Adrenal gland (tissue), 12 donors: ENCODE results near the gene SMYD5. TPM values are rescaled to one million over a fixed set of nuclear protein-coding genes. Genes with fewer than 3 reads are reported as not detected.

Source experiments
- DNase-seq, 7 donors: peaks; one replicate each; pipeline ENCODE4 v3.0.0-alpha.2; 2019 to 2020
- H3K27ac ChIP-seq, 5 donors: fragments of 200-600 bp; sonication (generic) in 4 of 5; 1 replicate in 3 of 5; 2 replicates in 2 of 5; pipeline versions ENCODE4 v1.5.1 to v1.8.0; 2016 to 2020; ENCODE audit warnings: mild to moderate bottlenecking in 1 of 5
- H3K27me3 ChIP-seq: fragments of 200-600 bp; 2 replicates; pipeline ENCODE4 v1.8.0; 2021
- H3K36me3 ChIP-seq, 2 donors: fragments of 200-600 bp; replicated peaks in 1 of 2; 1 replicate in 1 of 2; 2 replicates in 1 of 2; pipeline versions ENCODE4 v1.5.1 to v1.8.0; 2018 to 2022
- H3K4me1 ChIP-seq, 2 donors: fragments of 200-600 bp; replicated peaks in 1 of 2; 1 replicate in 1 of 2; 2 replicates in 1 of 2; pipeline versions ENCODE4 v1.5.1 to v1.8.0; 2018 to 2021
- H3K4me3 ChIP-seq, 4 donors: fragments of 200-600 bp; sonication (generic) in 3 of 4; one replicate each; pipeline ENCODE4 v1.5.1; 2016 to 2018
- H3K9me3 ChIP-seq, 3 donors: fragments of 200-600 bp; sonication (generic) in 1 of 3; replicated peaks in 1 of 3; 1 replicate in 2 of 3; 2 replicates in 1 of 3; pipeline versions ENCODE4 v1.5.1 to v1.8.0; 2016 to 2021
- CTCF ChIP-seq, 6 experiments: fragments of 450-650 bp in 4 of 6; fragments of 200-600 bp in 2 of 6; sonication (generic) in 1 of 6; IDR thresholded peaks; 1 replicate in 5 of 6; 2 replicates in 1 of 6; pipeline versions ENCODE4 v1.5.1 to v1.8.0; 2016 to 2021; ENCODE audit warnings: antibody characterized with exemption in 6 of 6, mild to moderate bottlenecking in 2 of 6, moderate library complexity in 1 of 6
- POLR2A ChIP-seq, 2 donors: fragments of 450-650 bp; IDR thresholded peaks; one replicate each; pipeline ENCODE4 v1.6.1; 2017; ENCODE audit warnings: antibody characterized with exemption in 2 of 2, mild to moderate bottlenecking in 2 of 2, moderate library complexity in 1 of 2
- WGBS, 4 donors: extraction: QIAGEN DNeasy Blood & Tissue Kit in 2 of 4; methylation state at CpG; one replicate each; pipeline versions ENCODE4 v1.1.5 to v1.1.7; 2013 to 2017; 5-methylcytosine and 5-hydroxymethylcytosine counted together
- intact Hi-C, 2 donors: fragments of 100-400 bp; cut with DNase I; formaldehyde crosslinking; loops; one replicate each; pipeline versions ENCODE4 v1.14.1 to v1.15.0; 2022 to 2023
- polyA plus RNA-seq, 3 donors: library from polyadenylated mRNA; stranded (reverse); fragments of 200-250 nt in 2 of 3; fragments of 350-450 nt in 1 of 3; fragmentation: Illumina TruSeq in 1 of 3; extraction: RNeasy Lipid Tissue Mini Kit (QIAGEN cat#74804) in 1 of 3; gene quantifications; one replicate each; pipeline ENCODE4 v1.2.3, GENCODE V29; 2013 to 2014
- total RNA-seq, 9 donors: library from RNA; depleted of rRNA in 4 of 9; stranded (reverse); fragments of >200 nt in 4 of 9; fragments of 120-200 nt in 1 of 9; fragmentation: NEBNext Ultra II Directional in 1 of 9; extraction: Animal tissue kit (Norgen Biotek cat#: 25700) in 1 of 9; gene quantifications; one replicate each; pipeline versions ENCODE4 v1.1.0 to v1.2.4, GENCODE V29; 2013 to 2023
- donor health status: healthy with polysubstance abuse.
- donor health status: Bipolar disorder and iron deficiency.
- donor health status: DM: yes; HTN: yes; CAD: no.
- donor health status: DM: no; HTN: no; CAD: no.
- donor health status: DM: no; HTN: no; CAD: no.
- donor health status: DM: yes; HTN: yes; CAD: no.

Gene SMYD5
- total and polyA plus RNA-seq, 12 donors: 8.7 to 45.4 (median 28.1) TPM

GRCh38 chr2:73202156-73203054 is 11.6 kb upstream of the SMYD5 start, which contains the start of gene NOTO:
Gene NOTO, plus strand, starts transcription at chr2:73202574. Its CDS starts 93 bp downstream, at chr2:73202667.
- 1 to 12% (median 3%) methylated on average over 19 to 87 of the region's 87 CpGs for WGBS, 4 donors
- DNase-seq: peak in 3 of 7 donors; percentile 35 to 41 (median 37)
- H3K27ac ChIP-seq: no peak within 1 kb of the TSS
- H3K27me3 ChIP-seq: peaks cover 36% of the 10 kb centered on the region
- no peak for TF ChIP-seq CTCF (IDR thresholded peaks at IDR 0.05)
- no peak for TF ChIP-seq POLR2A (IDR thresholded peaks at IDR 0.05)
- no peaks in the 10 kb centered on the region for H3K36me3 ChIP-seq
- H3K9me3 ChIP-seq: no peaks in the 10 kb centered on the region
- peaks cover 7 to 14% of the 10 kb centered on the region in 2 donors for H3K4me1 ChIP-seq
- peak within 1 kb of the TSS in 1 of 4 donors; percentile 27 for H3K4me3 ChIP-seq
- intact Hi-C loops: no loop called here

GRCh38 chr2:73203055-73203681 is 10.9 kb upstream of the SMYD5 start:
- no peak for DNase-seq
- intact Hi-C loops: no loop called here
- TF ChIP-seq POLR2A (IDR thresholded peaks at IDR 0.05) (no peak), CTCF (IDR thresholded peaks at IDR 0.05) (no peak)
- WGBS, 4 donors: 7 to 27% (median 9%) methylated on average over 2 to 44 of the region's 44 CpGs
- Histone ChIP-seq H3K4me1 (peaks cover 7 to 14% of the 10 kb centered on the region in 2 donors), H3K27ac (no peak overlapping the region), H3K9me3 (no peaks in the 10 kb centered on the region), H3K4me3 (peak overlapping the region in 1 of 4 donors; percentile 27), H3K36me3 (no peaks in the 10 kb centered on the region), H3K27me3 (peaks cover 36% of the 10 kb centered on the region)

- TF ChIP-seq POLR2A (IDR thresholded peaks at IDR 0.05) (no peak), CTCF (IDR thresholded peaks at IDR 0.05) (no peak)
- WGBS, 4 donors: 89 to 94% (median 91%) methylated on average over 6 of the region's 6 CpGs
- intact Hi-C loops: no loop called here
- Histone ChIP-seq H3K27me3 (peaks cover 33% of the 10 kb centered on the region), H3K27ac (no peak overlapping the region), H3K36me3 (no peaks in the 10 kb centered on the region), H3K4me3 (no peak overlapping the region), H3K9me3 (no peaks in the 10 kb centered on the region), H3K4me1 (peaks cover 7 to 14% of the 10 kb centered on the region in 2 donors)
- no peak for DNase-seq
Observed at GRCh38 chr2:73205611-73206010, 8.4 kb upstream of the SMYD5 start.

- H3K4me3 ChIP-seq: no peak overlapping the region
- no peak overlapping the region for H3K27ac ChIP-seq
- TF ChIP-seq POLR2A (IDR thresholded peaks at IDR 0.05): no peak
- no peak for TF ChIP-seq CTCF (IDR thresholded peaks at IDR 0.05)
- peaks cover 0 to 7% of the 10 kb centered on the region in 2 donors for H3K4me1 ChIP-seq
- H3K9me3 ChIP-seq: no peaks in the 10 kb centered on the region
- 58 to 84% (median 77%) methylated on average over 3 of the region's 3 CpGs for WGBS, 4 donors
- no peak for DNase-seq
- H3K27me3 ChIP-seq: peaks cover 8% of the 10 kb centered on the region
- H3K36me3 ChIP-seq: no peaks in the 10 kb centered on the region
- intact Hi-C loops: no loop called here
Observed at GRCh38 chr2:73208258-73208657, 5.8 kb upstream of the SMYD5 start.
